H1 (cell line): ENCODE data around the gene LEKR1. TPM values are rescaled to one million over a fixed set of nuclear protein-coding genes. Genes with fewer than 3 reads are reported as not detected.

ENCODE experiments used
- CTCF ChIA-PET: fragments of 300-600 bp; sonication (Branson Sonifier 250); formaldehyde crosslinking; loops from one replicate; lab custom pipeline; 2021; ENCODE audit not compliant: partially characterized antibody; lab: Charles Lee
- POLR2A ChIA-PET: fragments of 300-600 bp; sonication (Branson Sonifier 250); formaldehyde crosslinking; loops from one replicate; lab custom pipeline; 2021; ENCODE audit warnings: inconsistent platforms; ENCODE audit not compliant: partially characterized antibody; lab: Charles Lee
- DNase-seq, 2 experiments: peaks; one replicate each; pipeline versions ENCODE4 v3.0.0 to v3.0.0-alpha.2; 2010 to 2022; ENCODE audit warnings: low spot score in 2 of 2, low read depth in 1 of 2, mixed read lengths in 1 of 2
- FAIRE-seq: peaks from 2 replicates; lab custom pipeline; 2011; peaks lifted over from hg19 to GRCh38; lab: Jason Lieb, UNC
- H2AFZ ChIP-seq: 2 replicates; pipeline ENCODE4 v1.8.1; 2012; ENCODE audit warnings: low read length, inconsistent platforms
- H2AK5ac ChIP-seq: 2 replicates; pipeline ENCODE4 v1.6.1; 2013; ENCODE audit warnings: low read depth, low read length
- H2BK120ac ChIP-seq: replicated peaks from 2 replicates; pipeline ENCODE3; 2013; ENCODE audit warnings: low read depth, low read length, inconsistent platforms
- H2BK12ac ChIP-seq: 2 replicates; pipeline ENCODE4 v1.6.1; 2013; ENCODE audit warnings: low read depth, low read length
- H2BK15ac ChIP-seq: 2 replicates; pipeline ENCODE4 v1.6.1; 2013; ENCODE audit warnings: low read length
- H2BK20ac ChIP-seq: 2 replicates; pipeline ENCODE4 v1.6.1; 2013; ENCODE audit warnings: low read length
- H2BK5ac ChIP-seq: 2 replicates; pipeline ENCODE4 v1.6.1; 2013; ENCODE audit warnings: low read depth, low read length
- H3K14ac ChIP-seq: 2 replicates; pipeline ENCODE4 v1.6.1; 2013; ENCODE audit warnings: inconsistent platforms; ENCODE audit not compliant: insufficient read length
- H3K18ac ChIP-seq: 2 replicates; pipeline ENCODE4 v1.6.1; 2013; ENCODE audit warnings: low read length; ENCODE audit errors: extremely low read depth
- H3K23ac ChIP-seq: 2 replicates; pipeline ENCODE4 v1.6.1; 2013; ENCODE audit warnings: inconsistent platforms; ENCODE audit not compliant: insufficient read length
- H3K23me2 ChIP-seq: 2 replicates; pipeline ENCODE4 v1.6.1; 2013; ENCODE audit warnings: low read depth, low read length
- H3K27ac ChIP-seq: 2 replicates; pipeline ENCODE4 v1.6.1; 2011; ENCODE audit warnings: low read depth, low read length, inconsistent platforms
- H3K27me3 ChIP-seq, 4 experiments: replicated peaks in 1 of 4; 1 replicate in 1 of 4; 2 replicates in 3 of 4; pipeline versions ENCODE4 v1.6.1 to v1.8.1; 2011 to 2013; ENCODE audit warnings: low read length in 3 of 4, mild to moderate bottlenecking in 3 of 4, inconsistent platforms in 2 of 4, mixed read lengths in 2 of 4, moderate library complexity in 1 of 4; ENCODE audit not compliant: control insufficient read depth in 3 of 4, insufficient read depth in 3 of 4; ENCODE audit errors: extremely low read depth in 1 of 4
- H3K36me3 ChIP-seq, 4 experiments: 2 replicates each; pipeline versions ENCODE4 v1.6.1 to v1.8.1; 2011 to 2013; ENCODE audit warnings: mild to moderate bottlenecking in 4 of 4, low read length in 3 of 4, moderate library complexity in 2 of 4, control low read depth in 1 of 4, inconsistent platforms in 1 of 4; ENCODE audit not compliant: insufficient read depth in 4 of 4, control insufficient read depth in 2 of 4
- H3K4ac ChIP-seq: replicated peaks from 2 replicates; pipeline ENCODE3; 2013; ENCODE audit warnings: low read length, low read depth, mixed read lengths, inconsistent platforms; ENCODE audit not compliant: insufficient read length
- H3K4me1 ChIP-seq, 4 experiments: replicated peaks in 1 of 4; 1 replicate in 1 of 4; 2 replicates in 3 of 4; pipeline versions ENCODE4 v1.6.1 to v1.8.1; 2011 to 2013; ENCODE audit warnings: low read length in 3 of 4, inconsistent platforms in 2 of 4, mixed read lengths in 1 of 4; ENCODE audit not compliant: insufficient read depth in 4 of 4, control insufficient read depth in 3 of 4
- H3K4me2 ChIP-seq, 2 experiments: 2 replicates each; pipeline versions ENCODE4 v1.6.1 to v1.8.1; 2011 to 2013; ENCODE audit warnings: low read depth in 2 of 2, low read length in 2 of 2, control low read depth in 1 of 2, inconsistent platforms in 1 of 2, mild to moderate bottlenecking in 1 of 2; ENCODE audit not compliant: insufficient read depth in 1 of 2
- H3K4me3 ChIP-seq, 4 experiments: fragments of 200-600, 300-600 bp in 1 of 4; sonication (generic), shearing (Covaris generic), sonication (Bioruptor Twin) in 1 of 4; 2 replicates each; pipeline versions ENCODE4 v1.5.1 to v1.8.1; 2011 to 2016; ENCODE audit warnings: low read length in 4 of 4, low read depth in 3 of 4, control low read depth in 2 of 4, inconsistent platforms in 2 of 4, mild to moderate bottlenecking in 2 of 4, mixed read lengths in 1 of 4, moderate library complexity in 1 of 4; ENCODE audit not compliant: insufficient read depth in 2 of 4; ENCODE audit errors: extremely low read depth in 1 of 4
- H3K56ac ChIP-seq: replicated peaks from 2 replicates; pipeline ENCODE3; 2013; ENCODE audit warnings: low read depth, mild to moderate bottlenecking, mixed read lengths, low read length, inconsistent platforms; ENCODE audit not compliant: insufficient read length
- H3K79me1 ChIP-seq: 2 replicates; pipeline ENCODE4 v1.6.1; 2013; ENCODE audit warnings: low read depth, low read length, control low read depth
- H3K79me2 ChIP-seq, 2 experiments: 2 replicates each; pipeline versions ENCODE4 v1.6.1 to v1.8.1; 2012 to 2013; ENCODE audit warnings: low read length in 2 of 2, mild to moderate bottlenecking in 2 of 2, inconsistent platforms in 1 of 2; ENCODE audit not compliant: insufficient read depth in 2 of 2, control insufficient read depth in 1 of 2
- H3K9ac ChIP-seq, 4 experiments: replicated peaks in 1 of 4; 1 replicate in 1 of 4; 2 replicates in 3 of 4; pipeline versions ENCODE4 v1.6.1 to v1.8.1; 2011 to 2013; ENCODE audit warnings: low read depth in 3 of 4, low read length in 3 of 4, control low read depth in 2 of 4, mild to moderate bottlenecking in 2 of 4, moderate library complexity in 2 of 4, inconsistent platforms in 1 of 4; ENCODE audit errors: extremely low read depth in 1 of 4
- H3K9me3 ChIP-seq, 2 experiments: 2 replicates each; pipeline versions ENCODE4 v1.6.1 to v1.8.1; 2012 to 2013; ENCODE audit warnings: mild to moderate bottlenecking in 2 of 2, moderate library complexity in 2 of 2, control low read depth in 1 of 2, inconsistent platforms in 1 of 2, low read depth in 1 of 2, low read length in 1 of 2, mixed read lengths in 1 of 2; ENCODE audit not compliant: insufficient read depth in 2 of 2
- H4K20me1 ChIP-seq, 2 experiments: replicated peaks in 1 of 2; 2 replicates each; pipeline versions ENCODE3 to v1.8.1; 2011 to 2013; ENCODE audit warnings: inconsistent platforms in 2 of 2, low read length in 2 of 2, mild to moderate bottlenecking in 1 of 2; ENCODE audit not compliant: insufficient read depth in 2 of 2, control insufficient read depth in 1 of 2
- H4K5ac ChIP-seq: 2 replicates; pipeline ENCODE4 v1.6.1; 2013; ENCODE audit warnings: low read length, low read depth, mixed read lengths, inconsistent platforms; ENCODE audit not compliant: insufficient read length
- H4K8ac ChIP-seq: 2 replicates; pipeline ENCODE4 v1.8.0; 2013; ENCODE audit warnings: mild to moderate bottlenecking, moderate library complexity, low read length, inconsistent platforms; ENCODE audit not compliant: insufficient read depth; ENCODE audit errors: extremely low read depth
- H4K91ac ChIP-seq: replicated peaks from 2 replicates; pipeline ENCODE3; 2013; ENCODE audit warnings: low read length, mixed read lengths, inconsistent platforms; ENCODE audit not compliant: insufficient read length
- CEBPB ChIP-seq: IDR thresholded peaks from 2 replicates; pipeline ENCODE4 v1.6.1; 2012; ENCODE audit warnings: low read depth, low read length
- POU5F1 ChIP-seq: IDR thresholded peaks from 2 replicates; pipeline ENCODE4 v1.6.1; 2011; ENCODE audit warnings: low read depth, mild to moderate bottlenecking, low read length, moderate library complexity
- SIN3A ChIP-seq, 2 experiments: IDR thresholded peaks in 1 of 2; conservative IDR thresholded peaks in 1 of 2; 2 replicates each; pipeline ENCODE4 v1.6.1; 2011 to 2012; ENCODE audit warnings: low read length in 2 of 2, improper control_type of control experiment in 1 of 2, low read depth in 1 of 2, mild to moderate bottlenecking in 1 of 2
- SP1 ChIP-seq: IDR thresholded peaks from 2 replicates; pipeline ENCODE4 v1.6.1; 2011; ENCODE audit warnings: low read depth, low read length
- polyA plus RNA-seq, 7 experiments: library from polyadenylated mRNA; depleted of rRNA in 3 of 7; stranded (reverse) in 5 of 7; unstranded in 2 of 7; fragments of >200 nt in 5 of 7; fragments of 200-250 nt in 2 of 7; gene quantifications; 1 replicate in 5 of 7; 2 replicates in 1 of 7; 4 replicates in 1 of 7; pipeline versions ENCODE4 v1.2.1 to v1.2.3, GENCODE V29; 2011 to 2013; ENCODE audit warnings: missing spikeins in 2 of 7, mixed read lengths in 2 of 7
- total RNA-seq: library from RNA; stranded (reverse); fragmentation: NEBNext Ultra II Directional; extraction: Animal tissue kit (Norgen Biotek cat#: 25700); gene quantifications from 2 replicates; pipeline ENCODE4 v1.2.1, GENCODE V29; 2021

The LEKR1 gene
- total and polyA plus RNA-seq, 2 of the 8 experiments (the other 6 are each of a cell fraction or from before 2014, with no cell fraction given): 0.08 TPM; not detected in 1

- no peak overlapping the region for H4K8ac ChIP-seq
- DNase-seq: no peak
- H3K18ac ChIP-seq: no peak overlapping the region
- no peaks in the 10 kb centered on the region for H3K9me3 ChIP-seq
- no peak overlapping the region for H2AFZ ChIP-seq
- H3K36me3 ChIP-seq: no peaks in the 10 kb centered on the region
- no peak overlapping the region for H3K9ac ChIP-seq
- H3K4ac ChIP-seq: no peak overlapping the region
- no peak overlapping the region for H3K4me2 ChIP-seq
- H3K27me3 ChIP-seq: no peaks in the 10 kb centered on the region
- no peak overlapping the region for H2BK20ac ChIP-seq
- POLR2A ChIA-PET: no interaction called here
- H3K56ac ChIP-seq: no peak overlapping the region
- no peak overlapping the region for H2AK5ac ChIP-seq
- H3K27ac ChIP-seq: no peak overlapping the region
- peaks cover 0 to 3% (median under 1%) of the 10 kb centered on the region in 4 experiments; a peak in 1 of 7 replicates for H3K4me1 ChIP-seq
- H2BK12ac ChIP-seq: no peak overlapping the region
- H4K5ac ChIP-seq: no peak overlapping the region
- H2BK5ac ChIP-seq: no peak overlapping the region
- H2BK120ac ChIP-seq: no peak overlapping the region
- no peaks in the 10 kb centered on the region for H3K79me1 ChIP-seq
- no peak overlapping the region for H4K91ac ChIP-seq
- no peaks in the 10 kb centered on the region for H3K23me2 ChIP-seq
- H2BK15ac ChIP-seq: no peak overlapping the region
- no peak for FAIRE-seq
- H3K4me3 ChIP-seq: no peak overlapping the region
- H3K23ac ChIP-seq: no peak overlapping the region
- CTCF ChIA-PET: interaction anchor here (0.6 kb wide), 1 partner anchor 612 kb away, joined by 3 read pairs; no protein-coding TSS in a partner anchor
- no peak overlapping the region for H3K14ac ChIP-seq
- no peaks in the 10 kb centered on the region for H3K79me2 ChIP-seq
- H4K20me1 ChIP-seq: no peaks in the 10 kb centered on the region
- TF ChIP-seq CEBPB: no peak
- TF ChIP-seq SP1: no peak
- TF ChIP-seq SIN3A (conservative IDR thresholded peaks at IDR 0.05 in 1 of 2, IDR thresholded peaks at IDR 0.05 in 1 of 2; ENCODE audit: low read depth in 1 of 2, low read length in 2 of 2): no peak
- no peak for TF ChIP-seq POU5F1
Measured at GRCh38 chr3:156902916-156903315, 76.8 kb downstream of the LEKR1 start.
